ENCODE results near the gene EMILIN1. TPM values are rescaled to one million over a fixed set of nuclear protein-coding genes. Genes with fewer than 3 reads are reported as not detected.

EMILIN1 gene
- total RNA-seq, 4 donors from 2014 or later, result 6.2 to 27.8 (median 9.9) TPM

GRCh38 chr2:27038012-27038411, 40.4 kb upstream of the EMILIN1 start:
- WGBS, 2 donors, result 100% methylated on average over 2 of the region's 6 CpGs; no CpG with 5 or more reads in 1 of the 2 donors
- no peak for TF ChIP-seq POLR2A (IDR thresholded peaks at IDR 0.05)
- TF ChIP-seq CTCF (IDR thresholded peaks at IDR 0.05), result no peak

GRCh38 chr2:27038631-27039339, 39.6 kb upstream of the EMILIN1 start:
- DNase-seq, result no peak
- TF ChIP-seq CTCF (IDR thresholded peaks at IDR 0.05), result no peak
- TF ChIP-seq POLR2A (IDR thresholded peaks at IDR 0.05), result no peak
- Histone ChIP-seq H3K4me1 (peaks cover 5 to 16% (median 9%) of the 10 kb centered on the region in 3 donors), H3K4me3 (no peak overlapping the region), H3K9me3 (no peaks in the 10 kb centered on the region), H3K27me3 (no peaks in the 10 kb centered on the region), H3K27ac (no peak overlapping the region), H3K36me3 (peaks cover 54 to 74% (median 63%) of the 10 kb centered on the region in 3 donors)
- 82 to 89% methylated on average over 11 to 13 of the region's 17 CpGs for WGBS, 2 donors
- intact Hi-C loops (cut with DNase I), result no loop called here

More at GRCh38 chr2:27038012-27038411, 40.4 kb upstream of the EMILIN1 start:
- Histone ChIP-seq H3K4me1 (peaks cover 11 to 23% (median 14%) of the 10 kb centered on the region in 3 donors), H3K4me3 (no peak overlapping the region), H3K9me3 (no peaks in the 10 kb centered on the region), H3K27me3 (no peaks in the 10 kb centered on the region), H3K27ac (no peak overlapping the region), H3K36me3 (peaks cover 54 to 74% (median 63%) of the 10 kb centered on the region in 3 donors)
- intact Hi-C loops (cut with DNase I), result no loop called here
- DNase-seq, result no peak

- DNase-seq, result no peak
- intact Hi-C loops (cut with DNase I), result no loop called here
- TF ChIP-seq POLR2A (IDR thresholded peaks at IDR 0.05) (no peak), CTCF (IDR thresholded peaks at IDR 0.05) (no peak)
- no peaks in the 10 kb centered on the region for H3K9me3 ChIP-seq
- peaks cover 0 to 10% (median 3%) of the 10 kb centered on the region in 3 donors for H3K4me1 ChIP-seq
- H3K4me3 ChIP-seq, result no peak overlapping the region
- H3K27me3 ChIP-seq, result no peaks in the 10 kb centered on the region
- no peak overlapping the region for H3K27ac ChIP-seq
- WGBS, 2 donors, result 92 to 100% methylated on average over 1 to 2 of the region's 6 CpGs
- H3K36me3 ChIP-seq, result peaks cover 54 to 74% (median 63%) of the 10 kb centered on the region in 3 donors
Measured at GRCh38 chr2:27039426-27039825, 39.0 kb upstream of the EMILIN1 start.

- intact Hi-C loops (cut with DNase I), result no loop called here
- H3K9me3 ChIP-seq, result no peaks in the 10 kb centered on the region
- peaks cover 0 to 6% (median 0%) of the 10 kb centered on the region in 3 donors for H3K4me1 ChIP-seq
- no peak overlapping the region for H3K4me3 ChIP-seq
- no peak overlapping the region for H3K27ac ChIP-seq
- H3K36me3 ChIP-seq, result peaks cover 54 to 71% (median 63%) of the 10 kb centered on the region in 3 donors
- DNase-seq, result no peak
- WGBS, 2 donors, result 94 to 100% methylated on average over 4 to 5 of the region's 7 CpGs
- TF ChIP-seq POLR2A (IDR thresholded peaks at IDR 0.05) (no peak), CTCF (IDR thresholded peaks at IDR 0.05) (no peak)
- H3K27me3 ChIP-seq, result no peaks in the 10 kb centered on the region
Measured at GRCh38 chr2:27039871-27040270, 38.5 kb upstream of the EMILIN1 start.

- Histone ChIP-seq H3K27ac (no peak overlapping the region), H3K27me3 (no peaks in the 10 kb centered on the region), H3K4me1 (peaks cover 0 to 1% (median 0%) of the 10 kb centered on the region in 3 donors), H3K36me3 (peaks cover 49 to 67% (median 60%) of the 10 kb centered on the region in 3 donors), H3K9me3 (no peaks in the 10 kb centered on the region), H3K4me3 (no peak overlapping the region)
- TF ChIP-seq CTCF (IDR thresholded peaks at IDR 0.05) (no peak), POLR2A (IDR thresholded peaks at IDR 0.05) (no peak)
- DNase-seq, result no peak
- intact Hi-C loops (cut with DNase I), result no loop called here
- WGBS, 2 donors, result 92 to 94% methylated on average over 5 to 8 of the region's 8 CpGs
Measured at GRCh38 chr2:27040282-27040681, 38.1 kb upstream of the EMILIN1 start.
